HFFc6 (cell line): Measurements from ENCODE around the gene C3orf18. TPM values are rescaled to one million over a fixed set of nuclear protein-coding genes. Genes with fewer than 3 reads are reported as not detected.
"Not testable (repeated sequence)": the region's sequence is repeated elsewhere in the genome, so short reads cannot be mapped to it uniquely, and the experiment has no call there.

Experiments used
- DNase-seq: peaks from one replicate; pipeline ENCODE4 v3.0.0-alpha.2; 2018
- H3K27ac Mint-ChIP-seq: 2 replicates; pipeline ENCODE4 v1.8.0; 2020; ENCODE audit warnings: mild to moderate bottlenecking, mixed read lengths
- H3K27me3 Mint-ChIP-seq: 2 replicates; pipeline ENCODE4 v1.8.0; 2021; ENCODE audit warnings: mild to moderate bottlenecking, moderate library complexity, mixed read lengths; ENCODE audit not compliant: insufficient read depth
- H3K36me3 Mint-ChIP-seq: 2 replicates; pipeline ENCODE4 v1.8.0; 2021; ENCODE audit warnings: low read depth, mixed read lengths
- H3K4me1 Mint-ChIP-seq: 2 replicates; pipeline ENCODE4 v1.8.0; 2020; ENCODE audit warnings: low read depth, mixed read lengths
- H3K4me3 Mint-ChIP-seq: 2 replicates; pipeline ENCODE4 v1.8.0; 2020; ENCODE audit warnings: mild to moderate bottlenecking, moderate library complexity, mixed read lengths
- H3K9me3 Mint-ChIP-seq: 2 replicates; pipeline ENCODE4 v1.8.0; 2020; ENCODE audit warnings: mild to moderate bottlenecking, mixed read lengths
- CTCF ChIP-seq: fragments of 200-600 bp; sonication (generic); IDR thresholded peaks from 2 replicates; pipeline ENCODE4 v1.5.0; 2021; ENCODE audit warnings: antibody characterized with exemption, mild to moderate bottlenecking
- total RNA-seq, 6 experiments: library from RNA; stranded (reverse); fragmentation: NEBNext Ultra II Directional; extraction: Animal tissue kit (Norgen Biotek cat#: 25700); gene quantifications; 2 replicates in 1 of 6; 3 replicates in 5 of 6; pipeline ENCODE4 v1.2.3, GENCODE V29; 2021

The C3orf18 gene
- total RNA-seq, 6 experiments from 2014 or later, result 12.9 to 15.5 (median 14.2) TPM

- Mint-ChIP-seq H3K4me3 (no peak overlapping the region), H3K27me3 (peaks cover 51% of the 10 kb centered on the region), H3K36me3 (no peaks in the 10 kb centered on the region)
These were observed 51.1 kb downstream of the C3orf18 start for GRCh38 chr3:50516440-50516871.

GRCh38 chr3:50515565-50516439 is 51.7 kb downstream of the C3orf18 start:
- Mint-ChIP-seq H3K4me3 (no peak overlapping the region), H3K4me1 (no peaks in the 10 kb centered on the region), H3K27me3 (peaks cover 50% of the 10 kb centered on the region), H3K36me3 (no peaks in the 10 kb centered on the region), H3K27ac (no peak overlapping the region), H3K9me3 (no peaks in the 10 kb centered on the region)
- TF ChIP-seq CTCF, result no peak
- DNase-seq, result no peak

More at GRCh38 chr3:50516440-50516871, 51.1 kb downstream of the C3orf18 start:
- H3K4me1 Mint-ChIP-seq, result no peaks in the 10 kb centered on the region
- TF ChIP-seq CTCF, result no peak
- no peak overlapping the region for H3K27ac Mint-ChIP-seq
- no peak for DNase-seq
- no peaks in the 10 kb centered on the region for H3K9me3 Mint-ChIP-seq

- H3K9me3 Mint-ChIP-seq, H3K36me3 Mint-ChIP-seq, DNase-seq, H3K4me3 Mint-ChIP-seq, H3K4me1 Mint-ChIP-seq, H3K27ac Mint-ChIP-seq: not testable (repeated sequence)
- H3K27me3 Mint-ChIP-seq, result peaks cover 57% of the 10 kb centered on the region
These were observed 54.6 kb downstream of the C3orf18 start for GRCh38 chr3:50512908-50513307.

- peaks cover 64% of the 10 kb centered on the region for H3K27me3 Mint-ChIP-seq
- no peak for TF ChIP-seq CTCF
- H3K27ac Mint-ChIP-seq, result no peak overlapping the region
- no peak for DNase-seq
- H3K4me1 Mint-ChIP-seq, result no peaks in the 10 kb centered on the region
- no peak overlapping the region for H3K4me3 Mint-ChIP-seq
- H3K36me3 Mint-ChIP-seq, result no peaks in the 10 kb centered on the region
- no peaks in the 10 kb centered on the region for H3K9me3 Mint-ChIP-seq
These were observed 55.4 kb downstream of the C3orf18 start for GRCh38 chr3:50512131-50512530.

GRCh38 chr3:50510325-50510724 is 57.2 kb downstream of the C3orf18 start:
- Mint-ChIP-seq H3K9me3 (no peaks in the 10 kb centered on the region), H3K4me3 (no peak overlapping the region), H3K36me3 (no peaks in the 10 kb centered on the region), H3K27ac (no peak overlapping the region), H3K27me3 (peaks cover 65% of the 10 kb centered on the region), H3K4me1 (no peaks in the 10 kb centered on the region)
- TF ChIP-seq CTCF, result no peak
- DNase-seq, result no peak

- Mint-ChIP-seq H3K4me1 (no peaks in the 10 kb centered on the region), H3K4me3 (no peak overlapping the region), H3K27ac (no peak overlapping the region), H3K36me3 (no peaks in the 10 kb centered on the region), H3K9me3 (no peaks in the 10 kb centered on the region), H3K27me3 (peaks cover 64% of the 10 kb centered on the region)
- DNase-seq, result no peak
- no peak for TF ChIP-seq CTCF
These were observed 57.8 kb downstream of the C3orf18 start for GRCh38 chr3:50509715-50510114.
